Neural progenitor cell (in vitro differentiated cells): ENCODE data around the gene EXD3. TPM values are rescaled to one million over a fixed set of nuclear protein-coding genes. Genes with fewer than 3 reads are reported as not detected.
A peak's percentile ranks its signal among the peaks of the same experiment; 100 is the strongest.

Source experiments
- DNase-seq: peaks from one replicate; pipeline ENCODE4 v3.0.0-alpha.2; 2016; ENCODE audit warnings: low spot score
- H2AFZ ChIP-seq: fragments of 200-600 bp; sonication (generic); replicated peaks from 2 replicates; pipeline ENCODE4 v1.6.1; 2016; ENCODE audit warnings: antibody characterized with exemption
- H3F3A ChIP-seq: fragments of 200-600 bp; sonication (generic); 2 replicates; pipeline ENCODE4 v1.6.1; 2016; ENCODE audit warnings: antibody characterized with exemption, low read depth
- H3K27ac ChIP-seq: fragments of 200-600 bp; sonication (generic); 2 replicates; pipeline ENCODE4 v1.5.1; 2016; ENCODE audit warnings: mild to moderate bottlenecking
- H3K27me3 ChIP-seq: fragments of 200-600 bp; sonication (generic); 2 replicates; pipeline ENCODE4 v1.6.1; 2016; ENCODE audit warnings: mild to moderate bottlenecking, moderate library complexity
- H3K36me3 ChIP-seq: fragments of 200-600 bp; sonication (generic); 2 replicates; pipeline ENCODE4 v1.5.1; 2016
- H3K4me1 ChIP-seq: fragments of 200-600 bp; sonication (generic); 2 replicates; pipeline ENCODE4 v1.6.1; 2016; ENCODE audit warnings: mixed run types
- H3K4me2 ChIP-seq: fragments of 200-600 bp; sonication (generic); 2 replicates; pipeline ENCODE4 v1.6.1; 2016
- H3K4me3 ChIP-seq: fragments of 200-600 bp; sonication (generic); 2 replicates; pipeline ENCODE4 v1.5.1; 2016
- H3K79me2 ChIP-seq: fragments of 200-600 bp; sonication (generic); 2 replicates; pipeline ENCODE4 v1.6.1; 2016; ENCODE audit warnings: low read depth
- H3K9ac ChIP-seq: fragments of 200-600 bp; sonication (generic); 2 replicates; pipeline ENCODE4 v1.6.1; 2016
- H3K9me3 ChIP-seq: fragments of 200-600 bp; sonication (generic); 2 replicates; pipeline ENCODE4 v1.5.1; 2016; ENCODE audit warnings: low read depth
- H4K20me1 ChIP-seq: fragments of 200-600 bp; sonication (generic); 2 replicates; pipeline ENCODE4 v1.6.1; 2016; ENCODE audit warnings: low read depth
- H3K27ac Mint-ChIP-seq: 3 replicates; pipeline ENCODE4 v1.8.0; 2021; ENCODE audit warnings: mixed read lengths
- H3K27me3 Mint-ChIP-seq: 2 replicates; pipeline ENCODE4 v1.8.0; 2022; ENCODE audit warnings: low read depth, mild to moderate bottlenecking, inconsistent platforms, moderate library complexity, mixed read lengths; ENCODE audit not compliant: insufficient read depth
- H3K36me3 Mint-ChIP-seq: 3 replicates; pipeline ENCODE4 v1.8.0; 2021; ENCODE audit warnings: mixed read lengths
- H3K4me1 Mint-ChIP-seq: 3 replicates; pipeline ENCODE4 v1.8.0; 2021; ENCODE audit warnings: mixed read lengths
- H3K4me3 Mint-ChIP-seq: 3 replicates; pipeline ENCODE4 v1.8.0; 2021; ENCODE audit warnings: mild to moderate bottlenecking, moderate library complexity, mixed read lengths
- H3K9me3 Mint-ChIP-seq: 3 replicates; pipeline ENCODE4 v1.8.0; 2020; ENCODE audit warnings: mixed read lengths
- CTCF ChIP-seq: fragments of 200-600 bp; sonication (generic); IDR thresholded peaks from 2 replicates; pipeline ENCODE4 v1.5.1; 2017; ENCODE audit warnings: antibody characterized with exemption, mild to moderate bottlenecking
- EZH2 ChIP-seq: fragments of 200-600 bp; sonication (generic); IDR thresholded peaks from 2 replicates; pipeline ENCODE4 v1.6.1; 2017; ENCODE audit warnings: antibody characterized with exemption, mild to moderate bottlenecking, moderate library complexity
- EZH2phosphoT487 ChIP-seq: fragments of 200-600 bp; sonication (generic); IDR thresholded peaks from 2 replicates; pipeline ENCODE4 v1.6.1; 2017; ENCODE audit warnings: antibody characterized with exemption
- total RNA-seq: library from RNA; depleted of rRNA; stranded (reverse); fragments of >200 nt; gene quantifications from 2 replicates; pipeline ENCODE4 v1.2.3, GENCODE V29; 2015; ENCODE audit warnings: low replicate concordance

Gene EXD3
- total RNA-seq, 1 donor from 2014 or later: 4.7 TPM

- Mint-ChIP-seq H3K27me3 (peaks cover 8% of the 10 kb centered on the region), H3K9me3 (no peaks in the 10 kb centered on the region), H3K36me3 (no peaks in the 10 kb centered on the region), H3K27ac (peak overlapping the region; percentile 83), H3K4me3 (no peak overlapping the region), H3K4me1 (peaks cover 14% of the 10 kb centered on the region)
- H4K20me1 ChIP-seq: no peaks in the 10 kb centered on the region
- H3K4me1 ChIP-seq: peaks cover 24% of the 10 kb centered on the region
- peak overlapping the region; percentile 76 for H3K27ac ChIP-seq
- TF ChIP-seq CTCF (no peak), EZH2phosphoT487 (no peak), EZH2 (no peak)
- H3K36me3 ChIP-seq: no peaks in the 10 kb centered on the region
- H3F3A ChIP-seq: peaks cover 17% of the 10 kb centered on the region
- no peaks in the 10 kb centered on the region for H3K9me3 ChIP-seq
- H3K4me3 ChIP-seq: peak overlapping the region; percentile 13
- DNase-seq: peak; percentile 58
- H2AFZ ChIP-seq: no peak overlapping the region
- H3K9ac ChIP-seq: no peak overlapping the region
- H3K27me3 ChIP-seq: peaks cover 38% of the 10 kb centered on the region
- peak overlapping the region; percentile 72 for H3K4me2 ChIP-seq
- H3K79me2 ChIP-seq: no peaks in the 10 kb centered on the region
These were observed 146.3 kb downstream of the EXD3 start for GRCh38 chr9:137276473-137277328.

- Histone ChIP-seq H3K79me2 (no peaks in the 10 kb centered on the region), H3K36me3 (no peaks in the 10 kb centered on the region), H2AFZ (no peak overlapping the region), H3K4me2 (peak overlapping the region; percentile 72), H3F3A (peaks cover 17% of the 10 kb centered on the region), H3K4me3 (no peak overlapping the region), H3K4me1 (peaks cover 24% of the 10 kb centered on the region), H3K27me3 (peaks cover 30% of the 10 kb centered on the region), H3K27ac (peak overlapping the region; percentile 76), H3K9ac (no peak overlapping the region), H4K20me1 (no peaks in the 10 kb centered on the region), H3K9me3 (no peaks in the 10 kb centered on the region)
- DNase-seq: no peak
- Mint-ChIP-seq H3K4me3 (peak overlapping the region; percentile 38), H3K27me3 (peaks cover 8% of the 10 kb centered on the region), H3K36me3 (no peaks in the 10 kb centered on the region), H3K4me1 (peaks cover 14% of the 10 kb centered on the region), H3K27ac (peak overlapping the region; percentile 17), H3K9me3 (no peaks in the 10 kb centered on the region)
- TF ChIP-seq EZH2phosphoT487 (no peak), EZH2 (no peak), CTCF (no peak)
These were observed 147.1 kb downstream of the EXD3 start for GRCh38 chr9:137275588-137276472.

GRCh38 chr9:137275203-137275587, 147.8 kb downstream of the EXD3 start:
- no peaks in the 10 kb centered on the region for H3K36me3 Mint-ChIP-seq
- Histone ChIP-seq H4K20me1 (no peaks in the 10 kb centered on the region), H3K79me2 (no peaks in the 10 kb centered on the region), H3K36me3 (no peaks in the 10 kb centered on the region), H3K9ac (no peak overlapping the region), H3K27ac (no peak overlapping the region), H3K4me2 (no peak overlapping the region), H2AFZ (no peak overlapping the region), H3K27me3 (peaks cover 23% of the 10 kb centered on the region), H3K9me3 (no peaks in the 10 kb centered on the region), H3F3A (peaks cover 17% of the 10 kb centered on the region), H3K4me1 (peaks cover 21% of the 10 kb centered on the region), H3K4me3 (no peak overlapping the region)
- H3K27ac Mint-ChIP-seq: no peak overlapping the region
- no peaks in the 10 kb centered on the region for H3K9me3 Mint-ChIP-seq
- peaks cover 14% of the 10 kb centered on the region for H3K4me1 Mint-ChIP-seq
- peaks cover 8% of the 10 kb centered on the region for H3K27me3 Mint-ChIP-seq
- H3K4me3 Mint-ChIP-seq: no peak overlapping the region
- DNase-seq: no peak
- no peak for TF ChIP-seq EZH2phosphoT487
- TF ChIP-seq CTCF: no peak
- TF ChIP-seq EZH2: no peak
